ENCODE results near the gene FNDC3B.
"Not testable (repeated sequence)": the region's sequence is repeated elsewhere in the genome, so short reads cannot be mapped to it uniquely, and the experiment has no call there.

Gene FNDC3B

DNA sequence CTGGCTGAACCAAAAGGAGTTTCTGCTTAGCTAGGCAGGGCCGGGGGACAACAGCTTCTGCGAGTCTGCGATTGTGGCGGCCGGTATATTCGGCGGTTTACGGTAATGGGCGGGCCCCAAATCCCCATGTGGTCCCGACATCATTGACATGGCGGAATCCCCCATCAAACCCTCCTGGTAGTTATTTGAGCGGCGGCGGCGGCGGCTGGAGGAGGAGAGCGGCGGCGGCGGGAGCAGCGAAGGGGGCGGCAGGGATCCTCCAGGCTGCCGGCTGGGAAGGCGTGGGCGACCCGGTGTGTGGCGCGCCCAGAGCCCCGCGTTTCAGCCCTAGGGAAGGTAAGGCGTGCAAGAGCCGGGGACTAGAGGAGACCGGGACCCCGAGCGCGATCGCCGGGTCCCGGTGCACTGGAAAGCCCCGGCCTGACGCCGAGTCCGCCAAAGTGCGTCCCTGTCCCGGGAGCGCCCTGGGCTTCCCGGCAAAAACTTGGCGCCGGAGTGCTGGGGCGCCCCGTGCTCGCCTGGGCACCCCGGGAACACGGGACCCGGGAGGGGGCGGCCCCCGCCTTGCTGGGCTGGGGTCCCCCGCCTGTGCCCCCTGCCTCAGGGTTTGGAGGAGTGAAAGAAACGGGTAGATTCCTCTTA, at the start of gene FNDC3B:
Gene FNDC3B, plus strand, starts transcription at position 143 of the 642 bp plus-strand sequence. CDS start 72,902 bp downstream, outside the sequence.
- DNase-seq = peak; percentile 94 to 98

GRCh38 chr3:171990239-171990638, 49.1 kb upstream of the FNDC3B start:
- DNase-seq = peak in 1 of 2 donors; percentile 40

- no peak for DNase-seq
Observed at GRCh38 chr3:171991166-171991565, 48.2 kb upstream of the FNDC3B start.

GRCh38 chr3:171994646-171995428, 44.5 kb upstream of the FNDC3B start:
- no peak for DNase-seq

- no peak for DNase-seq
Observed at GRCh38 chr3:171995486-171995885, 43.9 kb upstream of the FNDC3B start.

DNA sequence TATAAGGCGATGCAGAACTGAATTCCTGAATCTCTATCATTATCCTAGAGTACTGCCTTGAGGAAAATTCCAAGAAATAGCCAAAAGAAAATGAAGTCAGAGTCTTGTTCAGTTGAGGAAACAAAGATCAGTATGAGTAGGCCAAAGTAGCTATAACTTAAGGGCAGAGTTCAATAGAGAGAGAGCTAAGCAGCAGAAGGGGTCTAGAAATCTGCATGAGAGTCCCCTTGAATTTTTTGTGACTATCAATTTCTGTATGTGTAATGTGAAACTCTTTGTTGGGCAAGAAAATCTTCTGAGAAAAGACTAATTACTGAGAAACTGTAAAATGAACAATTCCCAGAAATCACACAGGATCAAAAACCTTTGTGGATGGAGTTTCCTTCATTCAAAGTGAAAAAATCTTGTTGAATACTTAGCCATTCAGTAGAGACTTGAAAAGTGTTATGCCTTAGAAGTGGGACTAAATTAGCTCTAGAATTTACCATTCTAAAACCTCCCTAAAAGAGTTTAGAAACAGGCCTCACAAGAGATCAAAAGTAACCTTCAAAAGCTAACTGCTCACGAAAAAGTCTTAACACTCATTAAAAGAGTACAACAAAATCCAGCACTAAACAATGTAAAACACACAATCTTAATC, 43.1 kb upstream of the FNDC3B start:
- no peak for DNase-seq

DNA sequence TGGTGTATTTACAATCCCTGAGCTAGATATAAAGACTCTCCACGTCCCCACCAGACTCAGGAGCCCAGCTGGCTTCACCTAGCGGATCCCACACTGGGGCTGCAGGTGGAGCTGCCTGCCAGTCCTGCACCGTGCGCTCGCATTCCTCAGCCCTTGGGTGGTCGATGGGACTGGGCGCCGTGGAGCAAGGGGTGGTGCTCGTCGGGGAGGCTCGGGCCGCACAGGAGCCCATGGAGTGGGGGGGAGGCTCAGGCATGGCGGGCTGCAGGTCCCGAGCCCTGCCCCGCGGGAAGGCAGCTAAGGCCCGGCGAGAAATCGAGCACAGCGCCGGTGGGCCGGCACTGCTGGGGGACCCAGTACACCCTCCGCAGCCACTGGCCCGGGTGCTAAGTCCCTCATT, 40.6 kb upstream of the FNDC3B start:
- DNase-seq = not testable (repeated sequence)

GRCh38 chr3:172001616-172002015, 37.8 kb upstream of the FNDC3B start:
- not testable (repeated sequence) for DNase-seq

- DNase-seq = no peak
Observed at GRCh38 chr3:172002512-172003078, 36.8 kb upstream of the FNDC3B start.

DNA sequence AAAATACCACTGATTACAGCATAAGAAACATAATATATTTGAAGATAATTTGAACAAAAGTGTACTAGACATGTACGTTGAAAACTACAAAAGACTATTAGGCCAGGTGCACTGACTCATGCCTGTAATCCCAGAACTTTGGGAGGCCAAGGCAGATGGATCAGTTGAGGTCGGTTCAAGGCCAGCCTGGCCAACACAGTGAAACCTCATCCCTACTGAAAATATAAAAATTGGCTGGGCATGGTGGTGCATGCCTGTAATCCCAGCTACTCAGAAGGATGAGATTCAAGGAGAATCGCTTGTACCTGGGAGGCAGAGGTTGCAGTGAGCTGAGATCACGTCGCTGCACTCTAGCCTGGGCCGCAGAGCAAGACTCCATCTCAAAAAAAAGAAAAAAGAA, 36.2 kb upstream of the FNDC3B start:
- no peak for DNase-seq

DNA sequence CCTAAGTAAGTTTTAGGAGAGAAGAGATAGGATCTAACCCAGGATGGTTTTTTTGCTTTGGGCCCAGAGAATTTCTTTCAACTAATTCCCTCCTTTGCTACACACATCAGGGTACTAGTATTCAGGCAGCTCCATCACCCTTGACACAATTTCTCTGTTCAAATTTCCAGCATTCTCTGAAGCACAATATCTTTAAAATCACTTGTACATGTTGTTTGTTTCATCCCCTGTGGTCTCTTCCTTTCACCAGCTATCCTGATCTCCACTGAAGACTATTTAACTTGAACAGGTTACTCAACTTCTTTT, 32.4 kb upstream of the FNDC3B start:
- DNase-seq = no peak

DNA sequence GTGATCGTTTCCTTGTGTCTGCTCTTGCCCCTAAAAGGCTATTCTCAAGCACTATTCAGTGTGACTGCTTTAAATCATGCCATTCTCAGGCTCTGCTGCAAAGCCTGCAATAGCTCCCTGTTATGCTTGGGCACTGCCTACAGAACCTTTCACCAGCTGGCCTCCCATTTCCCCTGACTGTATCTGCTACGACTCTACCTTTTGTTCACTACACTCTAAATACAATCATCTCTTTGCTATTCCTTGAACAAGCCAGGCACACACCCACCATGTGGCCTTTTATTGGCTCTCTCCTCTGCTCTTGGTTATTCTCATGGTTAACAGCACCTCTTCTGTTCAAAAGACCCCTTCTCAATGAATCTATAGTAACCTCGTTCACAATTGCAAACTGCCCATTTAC, 29.6 kb upstream of the FNDC3B start:
- no peak for DNase-seq

- no peak for DNase-seq
Observed at GRCh38 chr3:172012775-172013174, 26.6 kb upstream of the FNDC3B start.

- DNase-seq = no peak
Observed at GRCh38 chr3:172014145-172014544, 25.2 kb upstream of the FNDC3B start.

DNA sequence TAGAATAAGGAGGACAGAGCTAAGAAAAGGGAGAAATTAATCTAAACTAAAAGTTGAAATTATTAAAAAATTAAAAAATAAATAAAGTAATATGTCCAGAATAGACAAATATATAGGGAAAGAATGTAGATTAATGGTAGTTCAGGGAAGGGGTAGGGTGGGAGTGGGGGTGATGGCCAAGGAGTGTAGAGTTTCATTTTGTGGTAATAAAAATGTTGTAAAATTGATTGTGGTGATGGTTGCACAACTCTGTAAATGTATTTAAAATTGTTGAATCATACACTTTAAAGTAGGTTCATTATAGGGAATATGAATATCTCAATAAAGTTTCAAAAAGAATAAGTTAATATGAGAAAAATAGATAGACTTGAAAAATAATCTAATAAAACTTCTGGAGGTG, 21.0 kb upstream of the FNDC3B start:
- no peak for DNase-seq

DNA sequence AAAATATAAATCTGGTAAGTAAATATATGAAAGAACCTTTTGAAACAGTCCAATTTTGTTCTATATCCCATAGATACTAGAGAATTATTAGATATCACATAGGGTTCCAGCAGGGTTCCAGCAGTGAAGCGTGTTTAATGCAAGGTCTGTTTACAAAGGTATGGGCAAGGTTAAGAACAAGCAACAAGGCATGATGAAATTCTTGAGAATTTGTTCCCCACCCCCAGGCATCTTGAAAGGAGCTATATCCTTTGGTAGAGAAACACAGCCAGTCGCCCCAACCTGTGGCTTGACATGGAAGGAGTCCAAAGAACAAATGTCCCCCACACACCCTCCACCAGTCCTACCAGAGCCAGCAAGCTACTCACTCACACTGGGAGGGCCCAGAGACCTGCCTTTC, 18.6 kb upstream of the FNDC3B start:
- no peak for DNase-seq

DNA sequence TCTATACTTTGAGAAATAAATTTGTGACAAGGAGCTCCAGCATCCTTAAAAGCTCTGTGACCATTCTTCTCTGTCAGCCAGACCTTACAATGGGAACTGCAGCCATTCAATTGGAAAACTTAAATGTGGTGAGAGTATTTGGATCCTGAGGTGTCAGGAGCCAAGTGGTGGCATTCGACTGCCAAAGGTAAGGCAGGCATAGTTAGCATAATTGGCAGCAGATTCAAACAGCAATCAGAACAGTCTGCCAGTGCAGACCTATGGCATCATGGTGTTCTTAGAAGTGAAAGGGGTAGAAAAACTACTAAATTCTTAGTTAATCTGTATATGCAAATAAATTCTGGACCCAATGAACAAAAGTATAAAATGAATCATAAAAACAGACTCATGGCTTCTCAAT, 18.2 kb upstream of the FNDC3B start:
- DNase-seq = no peak

GRCh38 chr3:172021859-172022258, 17.5 kb upstream of the FNDC3B start:
- no peak for DNase-seq

- DNase-seq = no peak
Observed at GRCh38 chr3:172023915-172024314, 15.5 kb upstream of the FNDC3B start.

GRCh38 chr3:172024679-172025078, 14.7 kb upstream of the FNDC3B start:
- DNase-seq = no peak

GRCh38 chr3:172029425-172030098, 9.8 kb upstream of the FNDC3B start:
- DNase-seq = peak in 1 of 2 donors; percentile 66

- no peak for DNase-seq
Observed at GRCh38 chr3:172030181-172030580, 9.2 kb upstream of the FNDC3B start.

GRCh38 chr3:172031996-172032395, 7.4 kb upstream of the FNDC3B start:
- no peak for DNase-seq
